NCI-H510A treated with DMSO at 0.1 percent for 48 hours (cell line): ENCODE measurements around the gene PCDHB4.
A peak's percentile ranks its signal among the peaks of the same experiment; 100 is the strongest.
"Not testable (repeated sequence)": the region's sequence is repeated elsewhere in the genome, so short reads cannot be mapped to it uniquely, and the experiment has no call there.

ENCODE experiments used
- DNase-seq: peaks from one replicate; lab custom pipeline; 2025; lab: John Stamatoyannopoulos, UW

The PCDHB4 gene

DNA sequence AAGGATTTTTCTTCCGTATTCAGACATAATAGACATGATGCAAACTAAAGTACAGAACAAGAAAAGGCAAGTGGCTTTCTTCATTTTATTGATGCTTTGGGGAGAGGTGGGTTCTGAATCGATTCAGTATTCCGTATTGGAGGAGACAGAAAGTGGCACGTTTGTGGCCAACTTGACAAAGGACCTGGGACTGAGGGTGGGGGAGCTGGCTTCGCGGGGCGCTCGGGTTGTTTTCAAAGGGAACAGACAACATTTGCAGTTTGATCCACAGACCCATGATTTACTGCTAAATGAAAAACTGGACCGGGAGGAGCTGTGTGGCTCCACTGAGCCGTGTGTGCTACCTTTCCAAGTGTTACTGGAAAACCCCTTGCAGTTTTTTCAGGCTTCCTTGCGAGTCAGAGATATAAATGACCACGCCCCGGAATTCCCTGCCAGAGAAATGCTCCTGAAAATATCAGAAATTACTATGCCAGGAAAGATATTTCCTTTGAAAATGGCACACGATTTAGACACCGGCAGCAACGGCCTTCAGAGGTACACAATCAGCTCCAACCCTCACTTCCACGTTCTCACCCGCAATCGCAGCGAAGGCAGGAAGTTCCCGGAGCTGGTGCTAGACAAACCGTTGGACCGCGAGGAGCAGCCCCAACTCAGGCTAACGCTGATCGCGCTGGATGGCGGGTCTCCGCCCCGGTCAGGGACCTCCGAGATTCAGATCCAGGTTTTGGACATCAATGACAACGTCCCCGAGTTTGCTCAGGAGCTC, 28.8 kb downstream of the PCDHB4 start:
- DNase-seq, result peak; percentile 18

DNA sequence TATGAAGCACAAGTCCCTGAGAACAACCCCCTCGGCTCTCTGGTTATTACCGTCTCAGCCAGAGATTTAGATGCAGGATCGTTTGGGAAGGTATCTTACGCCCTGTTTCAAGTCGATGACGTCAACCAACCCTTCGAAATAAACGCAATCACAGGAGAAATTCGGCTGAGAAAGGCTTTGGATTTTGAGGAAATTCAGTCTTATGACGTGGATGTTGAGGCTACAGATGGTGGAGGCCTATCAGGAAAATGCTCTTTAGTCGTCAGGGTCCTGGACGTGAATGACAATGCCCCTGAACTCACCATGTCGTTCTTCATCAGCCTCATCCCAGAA, 29.3 kb downstream of the PCDHB4 start:
- no peak for DNase-seq

- not testable (repeated sequence) for DNase-seq
Observed at GRCh38 chr5:141151632-141152031, 30.0 kb downstream of the PCDHB4 start.

DNA sequence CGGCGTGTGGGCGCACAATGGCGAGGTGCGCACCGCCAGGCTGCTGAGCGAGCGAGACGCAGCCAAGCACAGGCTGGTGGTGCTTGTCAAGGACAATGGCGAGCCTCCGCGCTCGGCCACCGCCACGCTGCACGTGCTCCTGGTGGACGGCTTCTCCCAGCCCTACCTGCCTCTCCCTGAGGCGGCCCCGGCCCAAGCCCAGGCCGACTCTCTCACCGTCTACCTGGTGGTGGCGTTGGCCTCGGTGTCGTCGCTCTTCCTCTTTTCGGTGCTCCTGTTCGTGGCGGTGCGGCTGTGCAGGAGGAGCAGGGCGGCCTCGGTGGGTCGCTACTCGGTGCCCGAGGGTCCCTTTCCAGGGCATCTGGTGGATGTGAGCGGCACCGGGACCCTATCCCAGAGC, 30.5 kb downstream of the PCDHB4 start:
- not testable (repeated sequence) for DNase-seq

DNA sequence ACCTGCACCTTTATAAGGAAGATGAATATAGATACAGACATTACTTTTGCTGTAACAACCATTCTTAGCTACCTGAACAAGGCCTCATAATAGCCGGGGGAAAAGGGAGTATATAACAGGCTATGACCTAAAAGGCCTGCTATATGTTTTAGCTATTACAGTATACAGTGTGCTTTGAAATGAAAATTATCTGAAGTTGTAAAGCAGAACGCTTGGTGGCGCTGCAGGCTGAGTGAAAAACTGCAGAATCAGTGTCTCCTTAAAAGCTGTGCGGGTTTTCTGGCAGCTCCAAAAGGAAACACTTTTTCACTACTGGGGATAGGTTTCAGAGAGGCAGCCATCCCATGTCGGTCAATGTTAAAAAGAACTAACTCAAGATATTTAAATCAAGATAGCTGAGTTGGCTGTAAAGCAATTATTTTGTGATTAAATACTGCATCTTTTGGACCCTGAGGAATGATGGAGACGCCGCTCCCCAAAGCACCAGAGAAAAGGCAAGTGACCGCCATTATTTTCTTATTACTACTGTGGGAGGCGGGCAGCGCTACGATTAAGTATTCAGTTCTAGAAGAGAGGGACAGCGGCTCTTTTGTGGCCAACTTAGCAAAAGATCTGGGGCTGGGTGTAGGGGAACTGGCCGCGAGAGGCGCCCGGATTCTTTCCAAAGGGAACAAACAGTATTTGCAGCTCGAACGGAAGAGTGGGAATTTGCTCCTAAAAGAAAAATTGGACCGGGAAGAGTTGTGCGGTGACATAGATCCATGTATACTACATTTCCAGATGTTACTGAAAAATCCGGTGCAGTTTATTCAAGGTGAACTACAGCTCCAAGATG, 34.1 kb downstream of the PCDHB4 start:
- no peak for DNase-seq

DNA sequence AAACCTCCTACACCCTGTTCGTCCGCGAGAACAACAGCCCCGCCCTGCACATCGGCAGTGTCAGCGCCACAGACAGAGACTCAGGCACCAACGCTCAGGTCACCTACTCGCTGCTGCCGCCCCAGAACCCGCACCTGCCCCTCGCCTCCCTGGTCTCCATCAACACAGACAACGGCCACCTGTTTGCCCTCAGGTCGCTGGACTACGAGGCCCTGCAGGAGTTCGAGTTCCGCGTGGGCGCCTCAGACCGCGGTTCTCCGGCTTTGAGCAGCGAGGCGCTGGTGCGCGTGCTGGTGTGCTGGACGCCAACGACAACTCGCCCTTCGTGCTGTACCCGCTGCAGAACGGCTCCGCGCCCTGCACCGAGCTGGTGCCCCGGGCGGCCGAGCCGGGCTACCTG, 35.7 kb downstream of the PCDHB4 start:
- DNase-seq, result not testable (repeated sequence)

DNA sequence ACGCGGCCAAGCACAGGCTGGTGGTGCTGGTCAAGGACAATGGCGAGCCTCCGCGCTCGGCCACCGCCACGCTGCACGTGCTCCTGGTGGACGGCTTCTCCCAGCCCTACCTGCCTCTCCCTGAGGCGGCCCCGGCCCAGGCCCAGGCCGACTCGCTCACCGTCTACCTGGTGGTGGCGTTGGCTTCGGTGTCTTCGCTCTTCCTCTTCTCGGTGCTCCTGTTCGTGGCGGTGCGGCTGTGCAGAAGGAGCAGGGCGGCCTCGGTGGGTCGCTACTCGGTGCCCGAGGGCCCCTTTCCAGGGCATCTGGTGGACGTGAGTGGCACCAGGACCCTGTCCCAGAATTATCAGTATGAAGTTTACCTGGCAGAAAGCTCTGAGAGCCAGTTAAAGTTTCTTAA, 36.3 kb downstream of the PCDHB4 start:
- DNase-seq, result not testable (repeated sequence)

DNA sequence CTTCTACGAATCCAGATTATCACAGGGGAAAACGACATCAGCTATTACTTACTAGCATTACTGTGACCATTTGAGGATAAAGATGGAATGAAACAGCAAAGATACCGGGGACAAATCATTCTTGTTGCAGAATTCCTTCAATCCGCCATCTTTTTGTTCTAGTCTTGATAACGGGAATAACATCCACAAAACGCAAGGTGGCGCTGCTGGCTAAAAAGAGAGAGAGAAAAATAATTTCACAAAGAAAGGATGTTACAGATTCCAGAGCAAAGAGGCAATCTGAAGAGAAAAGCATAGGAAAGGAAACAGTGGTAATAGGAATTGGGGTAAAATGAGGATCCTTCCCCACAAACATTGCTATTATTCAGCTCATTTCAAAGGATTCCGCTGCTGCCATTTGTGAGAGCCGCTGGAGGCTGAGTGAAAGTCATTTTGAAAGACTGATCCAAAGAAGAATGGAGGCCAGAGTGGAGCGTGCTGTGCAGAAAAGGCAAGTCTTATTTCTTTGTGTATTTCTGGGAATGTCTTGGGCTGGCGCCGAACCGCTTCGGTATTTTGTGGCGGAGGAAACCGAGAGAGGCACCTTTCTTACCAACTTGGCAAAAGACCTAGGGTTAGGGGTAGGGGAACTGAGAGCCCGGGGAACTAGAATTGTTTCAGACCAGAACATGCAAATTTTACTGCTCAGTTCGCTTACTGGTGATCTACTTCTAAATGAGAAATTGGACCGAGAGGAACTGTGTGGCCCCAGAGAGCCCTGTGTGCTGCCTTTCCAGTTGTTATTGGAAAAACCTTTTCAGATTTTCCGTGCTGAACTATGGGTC, 51.0 kb downstream of the PCDHB4 start, which contains the start of gene PCDHB7:
PCDHB7 (plus strand) TSS at position 264 of the 824 bp plus-strand sequence; CDS start at position 456, 192 bp downstream.
- no peak for DNase-seq

- DNase-seq, result not testable (repeated sequence)
Observed at GRCh38 chr5:141174291-141175104, 52.9 kb downstream of the PCDHB4 start.
